GM04504 (cell line): Measurements from ENCODE around the gene GRAMD2A.
"Not testable (repeated sequence)": the region's sequence is repeated elsewhere in the genome, so short reads cannot be mapped to it uniquely, and the experiment has no call there.

ENCODE experiments used
- DNase-seq: peaks from one replicate; pipeline ENCODE4 v3.0.0-alpha.2; 2012; ENCODE audit warnings: low read depth

GRAMD2A gene

GRCh38 chr15:72184165-72184811 lies 13.3 kb downstream of the GRAMD2A start:
- no peak for DNase-seq

- DNase-seq = no peak
These were observed 13.8 kb downstream of the GRAMD2A start for GRCh38 chr15:72183781-72184164.

- DNase-seq = no peak
These were observed 14.9 kb downstream of the GRAMD2A start for GRCh38 chr15:72182673-72183072.

- DNase-seq = no peak
These were observed 15.3 kb downstream of the GRAMD2A start for GRCh38 chr15:72182244-72182643.

- no peak for DNase-seq
These were observed 16.7 kb downstream of the GRAMD2A start for GRCh38 chr15:72180761-72181324.

GRCh38 chr15:72179950-72180581 lies 17.5 kb downstream of the GRAMD2A start:
- no peak for DNase-seq

- DNase-seq = no peak
These were observed 18.5 kb downstream of the GRAMD2A start for GRCh38 chr15:72178976-72179585.

- no peak for DNase-seq
These were observed 20.8 kb downstream of the GRAMD2A start for GRCh38 chr15:72176743-72177142.

GRCh38 chr15:72176159-72176558 lies 21.4 kb downstream of the GRAMD2A start:
- DNase-seq = no peak

GRCh38 chr15:72175186-72176044 lies 22.2 kb downstream of the GRAMD2A start:
- DNase-seq = no peak

- no peak for DNase-seq
These were observed 22.9 kb downstream of the GRAMD2A start for GRCh38 chr15:72174551-72175165.

- DNase-seq = no peak
These were observed 23.6 kb downstream of the GRAMD2A start for GRCh38 chr15:72173864-72174550.

GRCh38 chr15:72173401-72173800 lies 24.2 kb downstream of the GRAMD2A start:
- DNase-seq = no peak

- DNase-seq = no peak
These were observed 24.8 kb downstream of the GRAMD2A start for GRCh38 chr15:72172796-72173195.

- not testable (repeated sequence) for DNase-seq
These were observed 25.6 kb downstream of the GRAMD2A start for GRCh38 chr15:72171978-72172377.

GRCh38 chr15:72170691-72171090 lies 26.9 kb downstream of the GRAMD2A start:
- no peak for DNase-seq

- no peak for DNase-seq
These were observed 27.5 kb downstream of the GRAMD2A start for GRCh38 chr15:72169921-72170611.

GRCh38 chr15:72169236-72169920 lies 28.2 kb downstream of the GRAMD2A start:
- DNase-seq = no peak

- DNase-seq = no peak
These were observed 28.8 kb downstream of the GRAMD2A start for GRCh38 chr15:72168808-72169190.
